ENCODE data around the gene PANX1.

The PANX1 gene

DNA sequence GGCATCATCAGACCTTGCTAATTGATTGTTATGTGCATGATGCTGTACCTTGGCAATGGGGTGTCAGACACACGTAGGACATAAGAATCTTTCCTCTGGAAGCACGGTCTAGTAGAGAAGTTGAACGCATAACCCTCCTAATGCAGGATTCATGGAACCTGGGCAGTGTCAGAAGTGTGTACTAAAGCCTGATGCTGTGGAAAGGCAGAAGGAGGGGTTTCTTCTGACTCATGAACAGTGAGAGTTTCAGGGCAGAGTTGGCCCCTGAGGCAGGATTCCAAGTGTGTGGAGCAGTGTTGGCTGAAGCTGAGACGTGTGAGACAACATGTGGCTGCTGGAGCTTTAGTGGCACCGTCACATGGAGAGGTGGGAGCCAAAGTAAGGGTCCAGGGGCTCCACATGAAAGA is 3.5 kb downstream of the PANX1 start:
- no peak for TF ChIP-seq CTCF (IDR thresholded peaks at IDR 0.05; ENCODE audit: control insufficient read depth, insufficient read depth, low read depth, low read length, missing control alignments)
- no peak overlapping the region for H3K4me3 ChIP-seq (ENCODE audit: control insufficient read depth, low read depth, low read length)
- no peak for DNase-seq (ENCODE audit: low read depth)

GRCh38 chr11:94132823-94133408 is 4.3 kb downstream of the PANX1 start:
- TF ChIP-seq CTCF (IDR thresholded peaks at IDR 0.05; ENCODE audit: control insufficient read depth, insufficient read depth, low read depth, low read length, missing control alignments) = no peak
- H3K4me3 ChIP-seq (ENCODE audit: control insufficient read depth, low read depth, low read length) = no peak overlapping the region
- DNase-seq (ENCODE audit: low read depth) = no peak

DNA sequence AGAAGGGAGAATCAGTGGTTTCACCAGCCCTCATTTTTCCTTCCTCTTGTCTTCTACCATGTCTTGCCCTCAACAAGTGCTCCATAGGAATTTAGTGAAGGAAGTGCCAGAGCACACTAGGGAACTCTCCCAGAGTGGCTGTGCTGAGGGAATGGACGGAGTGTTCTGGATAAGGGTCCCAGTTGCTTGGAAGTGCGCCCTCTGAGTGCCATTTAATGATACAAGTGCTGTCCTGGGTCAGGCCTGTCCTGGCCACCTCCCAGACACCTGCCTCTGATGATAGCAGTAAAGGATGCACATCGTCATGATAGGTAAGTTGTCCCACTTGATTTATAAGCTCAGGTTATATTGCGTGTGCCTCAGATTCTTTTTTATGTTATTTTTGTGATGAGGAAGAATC is 5.1 kb downstream of the PANX1 start:
- TF ChIP-seq CTCF (IDR thresholded peaks at IDR 0.05; ENCODE audit: control insufficient read depth, insufficient read depth, low read depth, low read length, missing control alignments) = no peak
- no peak overlapping the region for H3K4me3 ChIP-seq (ENCODE audit: control insufficient read depth, low read depth, low read length)
- DNase-seq (ENCODE audit: low read depth) = no peak

DNA sequence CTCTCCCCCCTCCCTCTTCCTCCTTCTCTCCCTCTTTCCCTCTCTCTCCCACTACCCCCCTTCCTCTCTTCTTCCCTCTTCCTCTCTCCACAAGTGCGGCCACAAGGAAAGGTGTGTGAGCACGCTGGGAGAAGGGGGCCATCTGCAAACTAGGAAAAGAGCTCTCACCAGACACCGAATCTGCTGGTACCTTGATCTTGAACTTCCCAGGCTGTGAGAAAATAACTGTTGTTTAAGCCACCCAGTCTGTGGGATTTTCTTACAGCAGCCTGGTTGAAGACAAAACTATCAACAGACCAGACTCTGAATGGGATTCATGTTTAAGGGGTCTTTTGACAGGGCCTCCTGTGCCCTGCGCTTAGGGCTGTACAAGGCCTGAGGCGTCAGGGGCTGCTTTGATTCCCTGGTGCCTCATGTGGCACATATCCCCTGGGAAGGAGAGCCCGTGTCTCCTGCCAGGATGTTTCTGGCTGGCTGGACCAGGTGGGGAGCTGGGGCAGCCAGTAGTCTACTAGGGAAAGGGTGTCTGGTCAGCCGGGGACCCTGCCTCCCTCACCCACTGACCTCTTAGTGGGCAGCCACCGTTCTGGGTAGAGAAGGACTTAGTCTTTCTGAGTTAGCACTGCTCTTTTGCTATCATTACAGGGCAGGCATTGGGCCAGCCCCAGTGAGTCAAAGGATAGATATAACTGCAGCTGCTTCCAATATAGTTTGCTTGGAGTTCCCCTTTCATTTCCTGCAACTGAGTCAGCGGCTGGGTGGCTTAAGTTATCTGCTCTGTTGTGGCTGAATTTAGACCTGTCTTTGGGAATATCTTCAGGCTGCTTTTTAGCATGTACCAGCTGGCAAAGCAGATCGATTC is 6.2 kb downstream of the PANX1 start:
- no peak overlapping the region for H3K4me3 ChIP-seq (ENCODE audit: control insufficient read depth, low read depth, low read length)
- TF ChIP-seq CTCF (IDR thresholded peaks at IDR 0.05; ENCODE audit: control insufficient read depth, insufficient read depth, low read depth, low read length, missing control alignments) = no peak
- DNase-seq (ENCODE audit: low read depth) = no peak

- TF ChIP-seq CTCF (IDR thresholded peaks at IDR 0.05; ENCODE audit: control insufficient read depth, insufficient read depth, low read depth, low read length, missing control alignments) = no peak
- H3K4me3 ChIP-seq (ENCODE audit: control insufficient read depth, low read depth, low read length) = no peak overlapping the region
- DNase-seq (ENCODE audit: low read depth) = no peak
These were observed 10.8 kb downstream of the PANX1 start for GRCh38 chr11:94139416-94139815.

DNA sequence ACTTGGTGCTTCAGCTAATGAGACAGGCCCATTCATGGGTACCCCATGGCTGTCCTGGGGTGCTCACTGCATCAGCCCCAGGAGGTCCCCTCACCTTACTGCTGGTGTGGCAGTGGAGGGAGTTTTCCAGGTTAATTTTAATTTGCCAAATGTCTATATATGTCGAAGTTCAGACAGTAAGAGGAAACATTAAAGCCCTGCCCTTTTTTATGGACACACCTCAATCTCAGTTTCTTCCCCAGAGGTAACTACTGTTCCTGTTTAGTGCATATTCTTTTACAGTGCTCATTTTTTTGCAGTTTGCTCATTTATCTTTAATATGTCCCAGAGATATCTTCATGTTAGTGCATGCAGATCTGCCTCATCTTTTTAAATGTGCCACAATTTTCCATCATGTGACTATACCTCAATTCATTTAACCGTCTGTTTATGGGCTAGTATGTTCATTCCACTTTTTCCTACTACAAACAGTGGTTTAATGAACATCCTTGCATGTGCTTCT is 11.6 kb downstream of the PANX1 start:
- no peak for DNase-seq (ENCODE audit: low read depth)
- no peak for TF ChIP-seq CTCF (IDR thresholded peaks at IDR 0.05; ENCODE audit: control insufficient read depth, insufficient read depth, low read depth, low read length, missing control alignments)
- no peak overlapping the region for H3K4me3 ChIP-seq (ENCODE audit: control insufficient read depth, low read depth, low read length)
